GM21723 (cell line): Measurements from ENCODE around the gene RUNX3.
"Not testable (repeated sequence)": the region's sequence is repeated elsewhere in the genome, so short reads cannot be mapped to it uniquely, and the experiment has no call there.

ENCODE experiments used
- ATAC-seq: cut with Tn5 transposase; IDR thresholded peaks from one replicate; pipeline ENCODE4 v1.9.1; 2021; ENCODE audit warnings: mild to moderate bottlenecking, moderate library complexity; ENCODE audit not compliant: unreplicated experiment

Gene RUNX3

GRCh38 chr1:24930260-24931145, at the start of gene RUNX3:
TSS of gene RUNX3 (minus strand) at chr1:24930276. CDS start at chr1:24929868, 408 bp downstream.
- ATAC-seq: peak; percentile 71

- ATAC-seq: not testable (repeated sequence)
Measured at GRCh38 chr1:24979232-24979631, 49.2 kb upstream of the RUNX3 start.

- ATAC-seq: no peak
Measured at GRCh38 chr1:24978383-24979032, 48.4 kb upstream of the RUNX3 start.

GRCh38 chr1:24975391-24975790, 45.3 kb upstream of the RUNX3 start:
- ATAC-seq: no peak

- no peak for ATAC-seq
Measured at GRCh38 chr1:24973315-24973714, 43.2 kb upstream of the RUNX3 start.

- ATAC-seq: no peak
Measured at GRCh38 chr1:24972915-24973242, 42.8 kb upstream of the RUNX3 start.

- ATAC-seq: no peak
Measured at GRCh38 chr1:24972221-24972914, 42.3 kb upstream of the RUNX3 start.

GRCh38 chr1:24970926-24971875, 41.1 kb upstream of the RUNX3 start:
- ATAC-seq: no peak

GRCh38 chr1:24970399-24970753, 40.3 kb upstream of the RUNX3 start:
- no peak for ATAC-seq

GRCh38 chr1:24969596-24970398, 39.7 kb upstream of the RUNX3 start:
- no peak for ATAC-seq

GRCh38 chr1:24968941-24969585, 39.0 kb upstream of the RUNX3 start:
- no peak for ATAC-seq

GRCh38 chr1:24967962-24968361, 37.9 kb upstream of the RUNX3 start:
- no peak for ATAC-seq

- no peak for ATAC-seq
Measured at GRCh38 chr1:24967555-24967954, 37.5 kb upstream of the RUNX3 start.

GRCh38 chr1:24966724-24967346, 36.8 kb upstream of the RUNX3 start:
- ATAC-seq: no peak

- ATAC-seq: no peak
Measured at GRCh38 chr1:24966121-24966723, 36.1 kb upstream of the RUNX3 start.

GRCh38 chr1:24965571-24965930, 35.5 kb upstream of the RUNX3 start:
- no peak for ATAC-seq

- ATAC-seq: peak; percentile 76
Measured at GRCh38 chr1:24964811-24965570, 34.9 kb upstream of the RUNX3 start.
